ENCODE data around the gene NLGN1. TPM values are rescaled to one million over a fixed set of nuclear protein-coding genes. Genes with fewer than 3 reads are reported as not detected.
A peak's percentile ranks its signal among the peaks of the same experiment; 100 is the strongest.

NLGN1 gene
- total and polyA plus RNA-seq, 12 donors, result 0.88 to 19.9 (median 12.6) TPM

DNA sequence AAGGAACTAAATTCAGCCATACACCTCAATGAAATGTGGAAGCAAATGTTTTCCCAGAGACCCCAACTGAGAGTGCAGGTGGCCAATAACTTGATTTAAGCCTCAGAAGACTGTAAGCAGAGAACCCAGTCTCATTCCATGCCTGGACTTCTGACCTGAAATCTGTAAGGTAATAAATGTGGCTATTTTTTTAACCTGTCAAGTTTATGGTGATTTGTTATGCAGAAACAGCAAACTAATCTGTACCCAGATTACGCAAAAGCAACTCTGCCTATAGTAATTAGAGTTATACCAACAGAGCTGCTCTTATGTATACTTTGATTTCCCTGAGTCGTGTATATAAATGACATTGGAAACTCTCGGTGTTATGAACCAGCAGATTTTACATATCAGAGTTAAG lies 927.6 kb downstream of the NLGN1 start:
- no peak for DNase-seq
- no peak overlapping the region for H3K4me3 ChIP-seq
- no peaks in the 10 kb centered on the region for H3K36me3 ChIP-seq
- no peaks in the 10 kb centered on the region for H3K27me3 ChIP-seq
- TF ChIP-seq, protein P1, sequence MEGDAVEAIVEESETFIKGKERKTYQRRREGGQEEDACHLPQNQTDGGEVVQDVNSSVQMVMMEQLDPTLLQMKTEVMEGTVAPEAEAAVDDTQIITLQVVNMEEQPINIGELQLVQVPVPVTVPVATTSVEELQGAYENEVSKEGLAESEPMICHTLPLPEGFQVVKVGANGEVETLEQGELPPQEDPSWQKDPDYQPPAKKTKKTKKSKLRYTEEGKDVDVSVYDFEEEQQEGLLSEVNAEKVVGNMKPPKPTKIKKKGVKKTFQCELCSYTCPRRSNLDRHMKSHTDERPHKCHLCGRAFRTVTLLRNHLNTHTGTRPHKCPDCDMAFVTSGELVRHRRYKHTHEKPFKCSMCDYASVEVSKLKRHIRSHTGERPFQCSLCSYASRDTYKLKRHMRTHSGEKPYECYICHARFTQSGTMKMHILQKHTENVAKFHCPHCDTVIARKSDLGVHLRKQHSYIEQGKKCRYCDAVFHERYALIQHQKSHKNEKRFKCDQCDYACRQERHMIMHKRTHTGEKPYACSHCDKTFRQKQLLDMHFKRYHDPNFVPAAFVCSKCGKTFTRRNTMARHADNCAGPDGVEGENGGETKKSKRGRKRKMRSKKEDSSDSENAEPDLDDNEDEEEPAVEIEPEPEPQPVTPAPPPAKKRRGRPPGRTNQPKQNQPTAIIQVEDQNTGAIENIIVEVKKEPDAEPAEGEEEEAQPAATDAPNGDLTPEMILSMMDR (IDR thresholded peaks at IDR 0.05), result no peak
- H3K27ac ChIP-seq, result no peak overlapping the region
- no peak for ATAC-seq
- intact Hi-C loops (cut with DNase I), result no loop called here
- peaks cover 0 to 4% (median 0%) of the 10 kb centered on the region in 9 donors for H3K4me1 ChIP-seq
- H3K9me3 ChIP-seq, result peaks cover 0 to 19% (median 8%) of the 10 kb centered on the region in 11 donors
- WGBS, 2 donors, result 90 to 94% methylated on average over 3 of the region's 3 CpGs

DNA sequence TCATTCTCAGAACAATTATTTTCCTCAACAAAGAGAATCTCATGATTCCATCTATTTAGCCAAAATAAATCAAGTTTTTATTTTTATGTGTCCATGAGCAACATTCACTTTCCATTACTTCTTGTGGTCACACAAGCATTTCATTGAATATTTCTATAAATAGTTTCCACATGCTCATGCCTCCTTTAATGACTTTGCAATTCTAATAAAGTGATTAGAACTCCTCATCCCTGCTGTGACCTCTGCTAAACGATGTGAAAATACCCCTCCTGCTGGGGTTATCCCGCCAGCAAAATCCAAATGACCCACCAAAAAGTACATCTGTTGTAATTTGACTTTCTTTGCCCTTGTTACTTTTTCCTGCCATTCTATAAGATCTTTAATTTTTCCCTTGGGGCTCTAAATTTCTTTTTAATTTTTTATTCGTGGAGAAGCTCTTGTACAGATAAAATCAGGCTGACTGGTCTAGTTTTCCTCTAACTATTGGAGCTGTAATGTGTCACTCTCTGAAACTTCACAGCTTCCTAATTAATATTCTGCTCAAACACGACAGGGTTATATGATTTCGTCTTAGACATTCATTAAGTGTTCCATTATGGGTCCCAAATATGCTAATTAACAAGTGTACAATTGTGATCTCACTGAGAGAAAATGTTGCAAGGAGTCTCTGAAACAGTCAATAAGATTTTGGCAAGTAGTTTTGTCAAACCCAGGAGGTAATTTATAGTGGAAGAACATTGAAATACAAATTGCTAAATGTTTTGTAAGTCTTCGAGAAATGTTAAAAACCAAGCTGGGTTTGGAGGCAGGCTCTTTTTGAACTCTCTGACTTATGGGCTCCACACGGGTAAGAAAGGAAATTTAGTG lies 928.5 kb downstream of the NLGN1 start:
- intact Hi-C loops (cut with DNase I), result no loop called here
- Histone ChIP-seq H3K4me1 (peaks cover 0 to 4% (median 0%) of the 10 kb centered on the region in 9 donors), H3K4me3 (no peak overlapping the region), H3K27me3 (no peaks in the 10 kb centered on the region), H3K36me3 (no peaks in the 10 kb centered on the region), H3K27ac (no peak overlapping the region), H3K9me3 (peaks cover 0 to 10% (median 2%) of the 10 kb centered on the region in 11 donors)
- DNase-seq, result no peak
- TF ChIP-seq, protein P1 (IDR thresholded peaks at IDR 0.05), result no peak
- ATAC-seq, result no peak
- WGBS, 2 donors, result 61 to 66% methylated on average over 7 of the region's 7 CpGs

DNA sequence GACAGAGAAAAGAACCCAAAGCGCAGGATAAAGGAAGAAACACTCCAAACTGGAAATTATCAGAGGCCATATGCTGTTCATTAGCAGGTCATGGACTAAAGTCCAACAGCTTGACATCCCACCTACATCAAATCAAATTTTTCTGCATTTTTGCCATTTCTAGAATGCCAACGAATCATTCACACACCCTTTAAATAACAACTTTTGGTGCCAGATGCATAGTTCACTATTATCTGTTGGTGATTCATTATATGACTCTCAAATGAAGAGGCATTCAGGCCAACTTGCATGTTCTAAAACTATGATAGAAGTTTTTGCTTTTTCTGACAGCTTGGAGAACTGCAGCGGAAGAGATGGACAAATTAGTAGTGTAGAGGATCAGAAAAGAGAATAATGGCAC lies 931.8 kb downstream of the NLGN1 start:
- Histone ChIP-seq H3K36me3 (no peaks in the 10 kb centered on the region), H3K27me3 (no peaks in the 10 kb centered on the region), H3K27ac (no peak overlapping the region), H3K4me1 (peaks cover 0 to 4% (median 0%) of the 10 kb centered on the region in 9 donors), H3K4me3 (no peak overlapping the region), H3K9me3 (no peaks in the 10 kb centered on the region)
- TF ChIP-seq, protein P1 (IDR thresholded peaks at IDR 0.05), result no peak
- intact Hi-C loops (cut with DNase I), result no loop called here
- 86 to 89% methylated on average over 3 of the region's 3 CpGs for WGBS, 2 donors
- ATAC-seq (no peak), DNase-seq (no peak)

DNA sequence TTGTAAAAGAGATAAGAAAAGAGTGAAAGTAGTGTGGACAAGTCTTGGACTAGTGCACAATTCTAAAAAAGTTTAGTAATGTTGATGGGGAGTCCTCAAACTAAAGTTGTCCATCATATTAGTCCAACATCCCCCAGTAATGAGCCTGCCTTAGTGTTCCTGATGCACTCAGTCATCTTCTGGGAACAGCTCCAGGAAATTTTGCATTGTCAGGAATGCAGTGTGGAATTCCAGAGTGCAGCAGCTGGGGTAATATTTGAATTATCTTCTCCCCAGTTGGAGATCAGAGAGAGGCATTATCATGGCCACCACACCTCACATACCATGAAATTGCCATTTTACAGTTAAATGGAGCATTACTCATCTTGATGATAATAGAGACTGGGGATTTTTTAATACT lies 932.8 kb downstream of the NLGN1 start:
- DNase-seq (no peak), ATAC-seq (peak in 1 of 8 donors; percentile 31)
- Histone ChIP-seq H3K4me1 (peaks cover 0 to 4% (median 0%) of the 10 kb centered on the region in 9 donors), H3K4me3 (no peak overlapping the region), H3K9me3 (no peaks in the 10 kb centered on the region), H3K27ac (peak overlapping the region in 1 of 10 donors; percentile 78), H3K27me3 (no peaks in the 10 kb centered on the region), H3K36me3 (no peaks in the 10 kb centered on the region)
- intact Hi-C loops (cut with DNase I), result no loop called here
- TF ChIP-seq, protein P1 (IDR thresholded peaks at IDR 0.05), result no peak

Measured in heart right ventricle (tissue), 16 donors.